Fibroblast of villous mesenchyme (primary cell): ENCODE measurements around the gene MAEA. TPM values are rescaled to one million over a fixed set of nuclear protein-coding genes. Genes with fewer than 3 reads are reported as not detected.

Experiments used
- DNase-seq: peaks from one replicate; pipeline ENCODE4 v3.0.0-alpha.2; 2010; ENCODE audit warnings: low read depth
- H3K4me3 ChIP-seq: 2 replicates; pipeline ENCODE4 v1.5.1; 2011; ENCODE audit warnings: low read depth, mild to moderate bottlenecking, low read length
- CTCF ChIP-seq: IDR thresholded peaks from 2 replicates; pipeline ENCODE4 v1.5.1; 2012; ENCODE audit warnings: low read depth, mild to moderate bottlenecking, low read length; ENCODE audit not compliant: insufficient read depth
- total RNA-seq: library from RNA; depleted of rRNA; stranded (reverse); fragments of >200 nt; gene quantifications from 2 replicates; pipeline ENCODE4 v1.2.3, GENCODE V29; 2012

The MAEA gene
- total RNA-seq, 1 donor = 59.6 TPM

- no peak for DNase-seq
- TF ChIP-seq CTCF = peak; percentile 9
These were observed 46.1 kb upstream of the MAEA start for GRCh38 chr4:1243451-1244080.

GRCh38 chr4:1244081-1244977 is 45.4 kb upstream of the MAEA start:
- no peak overlapping the region for H3K4me3 ChIP-seq
- no peak for TF ChIP-seq CTCF
- no peak for DNase-seq

More at GRCh38 chr4:1243451-1244080, 46.1 kb upstream of the MAEA start:
- no peak overlapping the region for H3K4me3 ChIP-seq

GRCh38 chr4:1244978-1245471 is 44.7 kb upstream of the MAEA start:
- no peak for DNase-seq
- TF ChIP-seq CTCF = no peak
- no peak overlapping the region for H3K4me3 ChIP-seq

- no peak for TF ChIP-seq CTCF
- DNase-seq = no peak
- no peak overlapping the region for H3K4me3 ChIP-seq
These were observed 44.1 kb upstream of the MAEA start for GRCh38 chr4:1245481-1246051.

- peak; percentile 20 for DNase-seq
- TF ChIP-seq CTCF = no peak
- H3K4me3 ChIP-seq = peak overlapping the region; percentile 75
These were observed 43.4 kb upstream of the MAEA start for GRCh38 chr4:1246111-1246881.

- peak overlapping the region; percentile 75 for H3K4me3 ChIP-seq
- peak; percentile 19 for DNase-seq
- TF ChIP-seq CTCF = no peak
These were observed 42.5 kb upstream of the MAEA start for GRCh38 chr4:1246901-1247863.
